RWPE2 (cell line): ENCODE results near the gene SBF1.
"Not testable (repeated sequence)": the region's sequence is repeated elsewhere in the genome, so short reads cannot be mapped to it uniquely, and the experiment has no call there.

Experiments
- ATAC-seq: fragments of 200-7000 bp; cut with Tn5 transposase; 3 replicates; pipeline ENCODE4 v1.9.1; 2021; ENCODE audit warnings: low read depth
- DNase-seq: peaks from one replicate; pipeline ENCODE4 v3.0.0-alpha.2; 2020; ENCODE audit warnings: low spot score
- H3K27ac ChIP-seq: fragments of 450-650 bp; 2 replicates; pipeline ENCODE4 v1.5.1; 2017; ENCODE audit warnings: mild to moderate bottlenecking; ENCODE audit not compliant: poor library complexity, severe bottlenecking
- H3K27me3 ChIP-seq: fragments of 250-450 bp; sonication (Bioruptor Pico); 2 replicates; pipeline ENCODE4 v1.5.1; 2021; ENCODE audit warnings: mild to moderate bottlenecking, moderate library complexity; ENCODE audit not compliant: insufficient read depth, poor library complexity, severe bottlenecking
- H3K36me3 ChIP-seq: fragments of 250-450 bp; sonication (Bioruptor Pico); 2 replicates; pipeline ENCODE4 v1.5.1; 2020; ENCODE audit warnings: low read depth, mild to moderate bottlenecking, moderate library complexity
- H3K4me1 ChIP-seq: fragments of 250-450 bp; sonication (Bioruptor Pico); 2 replicates; pipeline ENCODE4 v1.5.1; 2021; ENCODE audit warnings: mild to moderate bottlenecking, moderate library complexity; ENCODE audit not compliant: insufficient read depth, poor library complexity, severe bottlenecking
- H3K4me3 ChIP-seq: fragments of 250-450 bp; sonication (Bioruptor Pico); 2 replicates; pipeline ENCODE4 v1.5.1; 2021; ENCODE audit warnings: mild to moderate bottlenecking, moderate library complexity; ENCODE audit not compliant: severe bottlenecking
- H3K9me3 ChIP-seq: fragments of 250-450 bp; sonication (Bioruptor Pico); 2 replicates; pipeline ENCODE4 v1.5.1; 2021; ENCODE audit warnings: mild to moderate bottlenecking, moderate library complexity; ENCODE audit not compliant: severe bottlenecking
- CTCF ChIP-seq: fragments of 450-650 bp; IDR thresholded peaks from one replicate; pipeline ENCODE4 v1.5.1; 2017; ENCODE audit warnings: mild to moderate bottlenecking, moderate library complexity; ENCODE audit not compliant: poor library complexity, severe bottlenecking

Gene SBF1

GRCh38 chr22:50416996-50417395, 57.8 kb downstream of the SBF1 start:
- Histone ChIP-seq H3K4me3 (no peak overlapping the region), H3K27ac (no peak overlapping the region), H3K9me3 (no peaks in the 10 kb centered on the region), H3K36me3 (peaks cover 58% of the 10 kb centered on the region), H3K27me3 (no peaks in the 10 kb centered on the region), H3K4me1 (no peaks in the 10 kb centered on the region)
- DNase-seq: no peak
- ATAC-seq: no peak
- no peak for TF ChIP-seq CTCF

GRCh38 chr22:50415426-50415825, 59.4 kb downstream of the SBF1 start:
- Histone ChIP-seq H3K9me3 (no peaks in the 10 kb centered on the region), H3K27me3 (no peaks in the 10 kb centered on the region), H3K27ac (no peak overlapping the region), H3K4me3 (no peak overlapping the region), H3K36me3 (peaks cover 48% of the 10 kb centered on the region), H3K4me1 (no peaks in the 10 kb centered on the region)
- DNase-seq (no peak), ATAC-seq (no peak)
- no peak for TF ChIP-seq CTCF

GRCh38 chr22:50414476-50415248, 60.2 kb downstream of the SBF1 start:
- TF ChIP-seq CTCF: no peak
- no peaks in the 10 kb centered on the region for H3K27me3 ChIP-seq
- no peak overlapping the region for H3K27ac ChIP-seq
- no peak overlapping the region for H3K4me3 ChIP-seq
- H3K4me1 ChIP-seq: no peaks in the 10 kb centered on the region
- no peaks in the 10 kb centered on the region for H3K9me3 ChIP-seq
- DNase-seq: no peak
- peaks cover 48% of the 10 kb centered on the region for H3K36me3 ChIP-seq
- ATAC-seq: no peak

GRCh38 chr22:50408954-50409353, 65.9 kb downstream of the SBF1 start:
- H3K36me3 ChIP-seq: peaks cover 27% of the 10 kb centered on the region
- not testable (repeated sequence) for DNase-seq, H3K4me3 ChIP-seq, H3K27ac ChIP-seq, ATAC-seq, H3K9me3 ChIP-seq, H3K27me3 ChIP-seq, H3K4me1 ChIP-seq

- Histone ChIP-seq H3K4me1 (no peaks in the 10 kb centered on the region), H3K27me3 (no peaks in the 10 kb centered on the region), H3K36me3 (peaks cover 27% of the 10 kb centered on the region), H3K27ac (no peak overlapping the region), H3K4me3 (no peak overlapping the region), H3K9me3 (no peaks in the 10 kb centered on the region)
- ATAC-seq: no peak
- TF ChIP-seq CTCF: no peak
- DNase-seq: no peak
Observed at GRCh38 chr22:50408311-50408710, 66.5 kb downstream of the SBF1 start.
